ENCODE measurements around the gene PSAPL1. TPM values are rescaled to one million over a fixed set of nuclear protein-coding genes. Genes with fewer than 3 reads are reported as not detected.

The PSAPL1 gene
- total RNA-seq, 4 donors from 2014 or later = not detected

DNA sequence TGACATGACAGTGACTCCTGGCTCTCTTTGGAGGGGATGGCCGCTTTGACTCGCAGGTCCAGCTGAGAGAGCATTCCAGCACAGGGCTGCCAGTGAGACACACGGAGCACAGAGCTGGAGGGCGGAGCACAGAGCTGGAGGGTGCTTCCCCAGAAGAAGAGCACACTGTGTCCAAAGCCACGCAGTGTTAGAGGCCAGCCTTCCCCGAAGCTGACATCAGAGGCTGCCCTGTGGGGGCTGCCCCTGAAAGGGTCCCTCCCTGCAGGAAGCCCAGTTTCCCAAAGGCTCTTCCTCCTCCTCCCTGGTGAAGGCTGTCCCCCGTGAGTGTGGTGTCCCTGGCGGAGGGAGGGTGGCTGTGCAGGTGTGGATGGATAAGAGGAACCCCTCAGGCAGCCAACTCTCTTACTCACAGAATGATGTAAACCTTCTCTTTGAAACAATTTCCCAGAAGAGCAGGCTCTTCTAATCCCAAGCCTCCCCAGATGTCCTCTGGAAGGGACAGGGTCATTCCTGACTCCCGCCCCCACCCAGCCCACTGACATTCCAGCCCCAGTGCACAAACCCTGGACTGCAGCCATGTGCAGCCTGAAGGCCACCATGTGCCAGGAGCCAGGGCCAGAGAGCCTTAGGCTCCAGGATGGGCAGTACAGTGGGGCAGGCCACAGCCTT, 53.4 kb downstream of the PSAPL1 start:
- no peaks in the 10 kb centered on the region for H3K27me3 ChIP-seq
- WGBS = 47% methylated on average over 9 of the region's 9 CpGs
- no peaks in the 10 kb centered on the region for H3K36me3 ChIP-seq
- no peak overlapping the region for H3K27ac ChIP-seq (replicated peaks in 1 of 4)
- peaks cover 10 to 40% (median 30%) of the 10 kb centered on the region in 4 donors for H3K4me1 ChIP-seq
- intact Hi-C loops (cut with DNase I) = no loop called here
- no peak overlapping the region for H3K4me3 ChIP-seq
- TF ChIP-seq CTCF (IDR thresholded peaks at IDR 0.05) = no peak
- no peak for TF ChIP-seq POLR2AphosphoS5 (IDR thresholded peaks at IDR 0.05)
- no peak for TF ChIP-seq EP300 (IDR thresholded peaks at IDR 0.05)
- no peak for TF ChIP-seq POLR2A (IDR thresholded peaks at IDR 0.05; ENCODE audit: low read depth)
- DNase-seq (ENCODE audit: extremely low spot score) = no peak
- H3K9me3 ChIP-seq = no peaks in the 10 kb centered on the region

Small RNA genes lying within 50 kb of the gene (small RNA-seq; reads per million reads assigned to genes)
- 0 reads per million in 3 donors for gene MIR4274

Other genes with a start within 250 kb of the PSAPL1 start
- gene SORCS2, start 242.4 kb downstream of the PSAPL1 start, total RNA-seq = 10 to 100 TPM in 1 of 4 donors, 1 to 10 TPM in 3; 3.3 to 10.1 (median 4.3) TPM